GM19395 (cell line): ENCODE data around the gene SETD2.
"Not testable (repeated sequence)": the region's sequence is repeated elsewhere in the genome, so short reads cannot be mapped to it uniquely, and the experiment has no call there.

Experiments
- ATAC-seq: cut with Tn5 transposase; IDR thresholded peaks from one replicate; pipeline ENCODE4 v1.9.1; 2021; ENCODE audit warnings: mild to moderate bottlenecking, moderate library complexity; ENCODE audit not compliant: unreplicated experiment

SETD2 gene

GRCh38 chr3:47149339-47149933, 14.5 kb downstream of the SETD2 start:
- no peak for ATAC-seq

GRCh38 chr3:47145272-47145671, 18.6 kb downstream of the SETD2 start:
- no peak for ATAC-seq

GRCh38 chr3:47143068-47143467, 20.8 kb downstream of the SETD2 start:
- no peak for ATAC-seq

- ATAC-seq: not testable (repeated sequence)
These were observed 21.4 kb downstream of the SETD2 start for GRCh38 chr3:47142536-47142935.

- ATAC-seq: peak; percentile 82
These were observed 22.9 kb downstream of the SETD2 start for GRCh38 chr3:47140973-47141461.

GRCh38 chr3:47140553-47140952, 23.4 kb downstream of the SETD2 start:
- ATAC-seq: not testable (repeated sequence)

- no peak for ATAC-seq
These were observed 29.6 kb downstream of the SETD2 start for GRCh38 chr3:47134311-47134710.

GRCh38 chr3:47133641-47134040, 30.3 kb downstream of the SETD2 start:
- no peak for ATAC-seq

- no peak for ATAC-seq
These were observed 33.4 kb downstream of the SETD2 start for GRCh38 chr3:47130557-47130956.

- no peak for ATAC-seq
These were observed 35.8 kb downstream of the SETD2 start for GRCh38 chr3:47128137-47128536.

- no peak for ATAC-seq
These were observed 40.1 kb downstream of the SETD2 start for GRCh38 chr3:47123857-47124256.

GRCh38 chr3:47121409-47121808, 42.5 kb downstream of the SETD2 start:
- no peak for ATAC-seq

GRCh38 chr3:47120138-47120537, 43.8 kb downstream of the SETD2 start:
- ATAC-seq: no peak

- ATAC-seq: not testable (repeated sequence)
These were observed 44.5 kb downstream of the SETD2 start for GRCh38 chr3:47119387-47119786.

GRCh38 chr3:47117807-47118364, 46.0 kb downstream of the SETD2 start:
- no peak for ATAC-seq

- not testable (repeated sequence) for ATAC-seq
These were observed 48.4 kb downstream of the SETD2 start for GRCh38 chr3:47115524-47115923.

- ATAC-seq: no peak
These were observed 50.1 kb downstream of the SETD2 start for GRCh38 chr3:47113669-47114365.

GRCh38 chr3:47112997-47113396, 50.9 kb downstream of the SETD2 start:
- ATAC-seq: no peak

- ATAC-seq: no peak
These were observed 54.5 kb downstream of the SETD2 start for GRCh38 chr3:47109393-47109792.

GRCh38 chr3:47108546-47108945, 55.4 kb downstream of the SETD2 start:
- ATAC-seq: no peak

GRCh38 chr3:47104259-47104658, 59.7 kb downstream of the SETD2 start:
- no peak for ATAC-seq

GRCh38 chr3:47103619-47104018, 60.3 kb downstream of the SETD2 start:
- no peak for ATAC-seq
